Duodenal mucosa (tissue), 2 donors: ENCODE data around the gene CDH12.

ENCODE experiments used
- H3K27ac ChIP-seq: one replicate; pipeline ENCODE4 v1.7.0; 2013; ENCODE audit warnings: low read depth, low read length
- H3K27me3 ChIP-seq, 2 donors: one replicate each; pipeline ENCODE4 v1.7.0; 2013; ENCODE audit warnings: low read length in 2 of 2, control low read depth in 1 of 2; ENCODE audit not compliant: insufficient read depth in 2 of 2, control insufficient read depth in 1 of 2
- H3K36me3 ChIP-seq, 2 donors: one replicate each; pipeline ENCODE4 v1.7.0; 2013; ENCODE audit warnings: low read length in 2 of 2, control low read depth in 1 of 2; ENCODE audit not compliant: insufficient read depth in 2 of 2, control insufficient read depth in 1 of 2
- H3K4me1 ChIP-seq, 2 donors: one replicate each; pipeline ENCODE4 v1.7.0; 2013; ENCODE audit warnings: low read length in 2 of 2, control low read depth in 1 of 2; ENCODE audit not compliant: insufficient read depth in 2 of 2, control insufficient read depth in 1 of 2
- H3K4me3 ChIP-seq, 2 donors: one replicate each; pipeline ENCODE4 v1.7.0; 2013; ENCODE audit warnings: low read length in 2 of 2, low read depth in 1 of 2
- H3K9ac ChIP-seq, 2 donors: one replicate each; pipeline ENCODE4 v1.7.0; 2013; ENCODE audit warnings: low read length in 2 of 2, low read depth in 1 of 2
- H3K9me3 ChIP-seq, 2 donors: one replicate each; pipeline ENCODE4 v1.7.0; 2013; ENCODE audit warnings: low read length in 2 of 2, control low read depth in 1 of 2; ENCODE audit not compliant: control insufficient read depth in 1 of 2

CDH12 gene

DNA sequence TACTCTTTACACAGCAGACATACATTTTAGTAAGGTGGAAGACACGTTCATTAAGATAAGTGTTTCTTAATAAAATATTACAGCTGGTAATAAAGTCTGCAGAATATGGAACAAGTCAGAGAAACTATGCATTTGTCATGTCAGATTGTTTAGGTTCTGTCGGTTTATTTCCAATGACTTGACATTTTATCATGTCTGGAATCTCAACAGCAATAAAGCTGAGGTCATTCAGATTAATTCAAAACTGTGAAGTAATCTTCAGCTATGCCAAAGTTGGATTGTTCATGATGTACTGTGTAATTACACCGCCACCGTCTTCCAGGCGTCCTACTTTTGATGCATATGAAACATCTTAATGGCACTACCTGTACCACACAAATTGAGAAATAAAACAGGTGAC, 1032.6 kb downstream of the CDH12 start:
- no peaks in the 10 kb centered on the region for H3K27me3 ChIP-seq
- H3K4me1 ChIP-seq: no peaks in the 10 kb centered on the region
- H3K4me3 ChIP-seq: no peak overlapping the region
- no peak overlapping the region for H3K27ac ChIP-seq
- H3K36me3 ChIP-seq: no peaks in the 10 kb centered on the region
- H3K9ac ChIP-seq: no peak overlapping the region
- no peaks in the 10 kb centered on the region for H3K9me3 ChIP-seq

GRCh38 chr5:21818370-21818720, 1034.8 kb downstream of the CDH12 start:
- H3K4me3 ChIP-seq: no peak overlapping the region
- no peaks in the 10 kb centered on the region for H3K4me1 ChIP-seq
- no peaks in the 10 kb centered on the region for H3K36me3 ChIP-seq
- no peaks in the 10 kb centered on the region for H3K9me3 ChIP-seq
- H3K9ac ChIP-seq: no peak overlapping the region
- H3K27me3 ChIP-seq: no peaks in the 10 kb centered on the region
- no peak overlapping the region for H3K27ac ChIP-seq

GRCh38 chr5:21817668-21818369, 1035.3 kb downstream of the CDH12 start:
- Histone ChIP-seq H3K9me3 (no peaks in the 10 kb centered on the region), H3K9ac (no peak overlapping the region), H3K27ac (no peak overlapping the region)

DNA sequence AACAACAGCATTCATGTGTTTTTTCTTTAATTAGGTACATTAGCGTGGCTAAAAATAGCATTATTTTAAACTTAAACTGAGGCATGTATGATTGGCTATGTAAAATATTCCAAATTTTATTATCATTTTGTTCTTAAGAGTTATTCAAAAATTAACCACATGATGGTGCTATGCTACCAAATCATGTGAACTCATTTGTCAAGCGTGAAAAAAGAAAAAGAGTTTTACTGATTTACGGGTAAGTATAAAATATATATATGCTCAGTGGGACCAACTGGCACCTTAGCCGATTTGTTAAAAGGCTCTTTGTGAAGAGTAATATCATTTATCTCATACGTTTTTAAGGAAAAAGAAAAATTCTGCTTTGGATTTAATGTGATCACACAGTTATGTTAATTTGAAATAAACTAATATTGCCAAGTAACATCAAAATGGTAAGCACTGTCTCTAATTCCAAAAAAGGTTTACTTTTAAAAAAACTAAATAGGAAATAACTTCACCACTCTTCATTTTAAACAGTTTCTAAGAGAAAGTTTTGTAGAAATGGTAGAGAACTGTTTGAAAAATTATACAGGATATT, 1042.3 kb downstream of the CDH12 start:
- Histone ChIP-seq H3K27me3 (no peaks in the 10 kb centered on the region), H3K9ac (no peak overlapping the region)

More at GRCh38 chr5:21817668-21818369, 1035.3 kb downstream of the CDH12 start:
- H3K36me3 ChIP-seq: no peaks in the 10 kb centered on the region
- no peak overlapping the region for H3K4me3 ChIP-seq
- no peaks in the 10 kb centered on the region for H3K4me1 ChIP-seq
- no peaks in the 10 kb centered on the region for H3K27me3 ChIP-seq

DNA sequence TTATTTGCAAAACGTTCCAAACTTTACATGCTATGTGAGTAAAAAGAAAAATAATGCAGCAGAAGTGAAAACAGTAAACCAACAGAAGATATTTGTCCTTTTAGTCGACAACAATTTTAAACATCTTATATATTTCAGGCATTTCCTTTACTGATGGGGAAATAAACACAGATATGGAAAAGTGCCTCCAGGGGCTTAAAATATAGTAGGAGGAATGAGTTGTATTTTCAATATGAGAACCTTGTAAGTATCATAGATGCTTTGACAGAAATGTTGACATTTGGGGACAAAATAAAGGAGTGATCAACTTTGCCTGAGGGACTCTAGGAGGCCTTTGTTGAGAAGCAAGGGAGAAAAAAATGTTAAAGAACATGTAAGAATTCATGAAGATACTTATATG, 1043.5 kb downstream of the CDH12 start:
- H3K36me3 ChIP-seq: no peaks in the 10 kb centered on the region
- H3K9ac ChIP-seq: no peak overlapping the region
- H3K27ac ChIP-seq: no peak overlapping the region
- H3K4me1 ChIP-seq: no peaks in the 10 kb centered on the region
- H3K9me3 ChIP-seq: no peaks in the 10 kb centered on the region
- no peaks in the 10 kb centered on the region for H3K27me3 ChIP-seq
- H3K4me3 ChIP-seq: no peak overlapping the region

More for the DNA sequence above, 1042.3 kb downstream of the CDH12 start:
- Histone ChIP-seq H3K4me3 (no peak overlapping the region), H3K36me3 (no peaks in the 10 kb centered on the region), H3K27ac (no peak overlapping the region), H3K4me1 (no peaks in the 10 kb centered on the region), H3K9me3 (no peaks in the 10 kb centered on the region)

- no peaks in the 10 kb centered on the region for H3K4me1 ChIP-seq
- no peaks in the 10 kb centered on the region for H3K9me3 ChIP-seq
- no peak overlapping the region for H3K4me3 ChIP-seq
- no peaks in the 10 kb centered on the region for H3K36me3 ChIP-seq
- no peaks in the 10 kb centered on the region for H3K27me3 ChIP-seq
- H3K9ac ChIP-seq: no peak overlapping the region
- H3K27ac ChIP-seq: no peak overlapping the region
These were observed 1045.2 kb downstream of the CDH12 start for GRCh38 chr5:21807953-21808352.

DNA sequence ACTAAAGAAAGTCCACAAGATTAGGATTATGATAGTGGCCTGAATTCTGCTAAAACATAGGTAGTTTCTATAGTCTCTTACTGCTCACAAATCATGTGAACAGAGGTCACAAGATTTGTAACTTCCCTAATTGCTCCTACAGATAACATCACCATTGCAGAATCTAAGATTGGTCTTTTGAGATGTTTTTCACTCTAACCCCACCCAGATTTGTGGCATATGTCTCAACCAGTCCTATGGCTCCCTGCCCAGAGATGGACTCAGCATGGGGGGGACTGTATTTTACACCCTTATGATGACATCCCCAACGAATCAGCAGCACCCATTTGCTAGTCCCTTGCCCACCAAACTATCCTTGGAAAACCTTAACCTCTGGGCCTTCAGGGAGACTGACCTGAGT, 1046.2 kb downstream of the CDH12 start:
- no peaks in the 10 kb centered on the region for H3K9me3 ChIP-seq
- H3K27ac ChIP-seq: no peak overlapping the region
- no peaks in the 10 kb centered on the region for H3K4me1 ChIP-seq
- H3K4me3 ChIP-seq: no peak overlapping the region
- H3K27me3 ChIP-seq: no peaks in the 10 kb centered on the region
- H3K9ac ChIP-seq: no peak overlapping the region
- no peaks in the 10 kb centered on the region for H3K36me3 ChIP-seq

DNA sequence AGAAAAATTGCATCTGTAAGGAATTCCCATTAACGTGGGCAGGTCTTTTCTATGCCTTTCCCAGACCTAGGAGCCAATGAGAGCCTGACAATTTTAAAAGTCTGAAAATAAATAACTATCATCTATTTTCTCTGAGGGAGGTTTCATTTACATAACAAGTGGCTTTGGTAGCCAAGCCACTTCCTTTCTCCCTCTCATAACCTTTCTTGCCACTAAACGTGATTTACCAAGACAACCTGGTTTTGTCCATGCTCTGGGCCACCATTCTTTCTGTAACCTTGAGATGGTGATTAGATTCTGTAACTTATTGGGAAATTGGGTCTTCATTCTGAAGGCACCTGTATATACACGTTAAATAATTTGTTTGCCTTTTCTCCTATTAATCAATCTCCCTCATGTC, 1046.9 kb downstream of the CDH12 start:
- Histone ChIP-seq H3K4me3 (no peak overlapping the region), H3K36me3 (no peaks in the 10 kb centered on the region), H3K27ac (no peak overlapping the region), H3K9me3 (no peaks in the 10 kb centered on the region), H3K27me3 (no peaks in the 10 kb centered on the region), H3K9ac (no peak overlapping the region), H3K4me1 (no peaks in the 10 kb centered on the region)

GRCh38 chr5:21802869-21803490, 1050.2 kb downstream of the CDH12 start:
- Histone ChIP-seq H3K4me3 (no peak overlapping the region), H3K27me3 (no peaks in the 10 kb centered on the region), H3K36me3 (no peaks in the 10 kb centered on the region), H3K27ac (no peak overlapping the region), H3K9me3 (no peaks in the 10 kb centered on the region), H3K4me1 (no peaks in the 10 kb centered on the region), H3K9ac (no peak overlapping the region)

GRCh38 chr5:21802100-21802499, 1051.0 kb downstream of the CDH12 start:
- H3K9ac ChIP-seq: no peak overlapping the region
- no peaks in the 10 kb centered on the region for H3K27me3 ChIP-seq
- H3K36me3 ChIP-seq: no peaks in the 10 kb centered on the region
- no peak overlapping the region for H3K27ac ChIP-seq
- H3K4me3 ChIP-seq: no peak overlapping the region
- no peaks in the 10 kb centered on the region for H3K9me3 ChIP-seq
- H3K4me1 ChIP-seq: no peaks in the 10 kb centered on the region
